NCI-H226 (cell line): ENCODE data around the gene AMZ1.
"Not testable (repeated sequence)": the region's sequence is repeated elsewhere in the genome, so short reads cannot be mapped to it uniquely, and the experiment has no call there.

ENCODE experiments used
- DNase-seq: peaks from one replicate; pipeline ENCODE4 v3.0.0-alpha.2; 2015

Gene AMZ1

DNA sequence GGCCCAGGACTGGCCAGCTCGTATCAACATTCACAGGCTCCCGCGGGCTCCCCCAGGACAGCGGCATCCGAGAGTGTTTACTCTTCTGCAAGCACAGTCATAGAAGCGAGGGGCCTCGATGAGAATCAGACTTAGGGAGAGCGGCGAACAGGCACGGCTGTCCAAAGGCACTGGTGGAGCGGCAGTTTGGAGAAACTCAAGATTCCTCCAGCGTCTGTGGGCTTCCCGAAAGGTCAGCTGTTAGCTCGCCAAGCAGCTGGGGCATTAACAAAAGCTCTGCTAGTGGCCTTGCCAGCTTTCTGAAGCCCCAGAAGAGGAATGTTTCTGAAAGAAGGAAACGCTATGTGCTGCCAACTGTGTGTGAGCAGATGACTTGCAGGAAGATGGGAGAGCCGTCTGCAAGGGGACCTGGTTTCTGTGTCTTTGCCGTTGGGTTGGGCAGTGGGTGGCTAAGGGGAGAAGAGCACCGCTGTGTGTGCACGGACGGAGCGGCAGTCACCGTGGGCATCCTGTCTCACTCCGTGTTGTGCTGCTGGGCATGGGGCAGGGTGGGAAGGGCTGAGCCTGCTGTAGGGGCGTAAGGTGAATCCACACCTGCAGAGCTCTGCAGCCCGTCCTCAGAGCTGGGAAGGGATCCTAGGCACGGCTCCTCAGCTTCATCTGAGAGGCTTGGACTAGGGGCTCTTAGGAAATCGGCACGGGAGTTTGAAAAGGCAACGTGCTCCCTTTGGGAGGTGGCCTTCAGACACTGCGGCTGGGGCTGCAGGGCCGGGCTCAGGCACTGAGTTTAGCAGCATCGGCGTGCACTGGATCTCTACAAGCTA is 42.1 kb downstream of the AMZ1 start:
- DNase-seq: no peak

DNA sequence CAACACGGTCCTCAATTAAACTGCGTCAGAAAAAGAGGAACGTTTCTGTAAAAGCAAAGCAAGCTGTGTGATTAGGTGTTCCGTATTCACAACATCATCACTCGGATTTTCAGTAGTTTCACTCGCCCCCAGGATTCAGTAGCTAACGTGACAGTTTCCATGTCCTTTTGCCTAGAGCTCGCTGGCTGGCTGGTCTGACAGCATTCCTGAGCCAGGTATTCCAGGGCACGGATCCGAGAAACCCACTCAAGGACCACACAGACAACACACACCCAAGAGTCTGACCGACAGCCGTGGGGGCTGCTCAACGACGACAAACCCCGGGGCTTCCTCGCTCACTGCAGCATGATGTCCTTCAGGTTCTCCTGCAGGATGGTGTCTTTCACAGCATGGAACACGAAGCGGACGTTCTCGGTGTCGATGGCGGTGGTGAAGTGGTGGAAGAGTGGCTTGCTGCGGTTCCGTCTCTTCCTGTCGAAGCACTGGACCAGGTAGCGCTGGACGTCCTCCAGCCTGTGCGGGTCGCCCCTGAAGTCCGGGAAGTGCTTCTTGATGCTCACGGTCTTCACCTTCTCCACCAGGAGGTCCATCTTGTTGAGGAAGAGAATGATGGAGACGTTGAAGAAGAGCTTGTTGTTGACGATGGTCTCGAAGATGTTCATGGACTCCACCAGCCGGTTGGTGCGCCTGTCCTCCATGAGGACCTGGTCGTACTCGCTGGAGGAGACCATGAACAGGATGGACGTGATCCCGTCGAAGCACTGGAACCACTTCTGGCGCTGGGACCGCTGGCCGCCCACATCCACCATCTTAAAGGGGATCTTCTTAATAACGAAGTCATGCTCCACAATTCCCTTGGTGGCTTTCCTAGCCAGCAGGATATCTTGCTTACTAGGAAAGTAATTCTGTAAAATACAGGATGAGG is 43.1 kb downstream of the AMZ1 start:
- DNase-seq: no peak

DNA sequence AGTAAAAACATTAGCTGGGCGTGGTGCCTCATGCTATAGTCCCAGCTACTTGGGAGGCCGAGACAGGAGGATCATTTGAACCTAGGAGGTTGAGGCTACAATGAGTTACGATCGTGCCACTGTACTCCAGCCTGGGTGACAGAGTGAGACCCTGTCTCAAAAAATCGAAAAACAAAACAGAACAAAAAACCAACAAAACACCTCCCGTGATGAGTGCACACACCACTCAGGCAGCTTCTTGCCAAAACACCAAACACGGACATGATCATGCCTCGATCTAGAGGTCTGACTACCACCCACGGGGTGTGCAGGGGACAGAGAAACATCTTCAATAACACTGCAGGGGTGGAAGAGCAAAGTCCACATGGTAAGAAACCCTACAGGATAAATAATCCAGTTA is 44.4 kb downstream of the AMZ1 start:
- DNase-seq: no peak

DNA sequence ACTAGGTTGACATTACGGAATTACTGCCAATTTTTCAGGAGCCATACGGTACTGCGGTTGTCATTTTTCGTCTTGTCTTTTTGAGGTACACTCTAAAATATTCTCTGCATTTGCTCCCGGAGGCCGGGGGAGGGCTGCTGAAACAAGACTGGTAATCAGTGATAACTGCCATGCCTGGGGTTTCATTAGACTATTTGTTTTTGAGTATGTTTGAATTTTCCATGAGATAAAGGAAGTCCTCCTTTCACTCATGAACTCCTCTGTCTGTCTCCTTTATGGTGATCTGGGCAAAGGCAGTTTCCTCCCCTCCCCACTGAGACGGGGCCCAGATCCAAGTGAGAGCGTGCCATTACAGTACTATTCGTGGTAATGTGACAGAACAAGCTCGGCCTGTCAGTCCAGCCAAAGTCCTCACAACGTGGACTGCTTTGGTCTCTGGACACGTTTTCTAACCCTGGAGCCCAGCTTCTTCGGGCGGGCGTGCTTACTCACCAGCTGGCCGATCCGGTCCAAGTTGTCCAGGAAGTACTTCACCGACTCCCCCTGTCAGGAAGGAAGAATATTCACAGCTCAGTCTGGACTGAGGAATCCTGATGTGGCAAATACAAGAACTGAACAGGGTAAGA is 45.1 kb downstream of the AMZ1 start:
- peak; percentile 20 for DNase-seq

DNA sequence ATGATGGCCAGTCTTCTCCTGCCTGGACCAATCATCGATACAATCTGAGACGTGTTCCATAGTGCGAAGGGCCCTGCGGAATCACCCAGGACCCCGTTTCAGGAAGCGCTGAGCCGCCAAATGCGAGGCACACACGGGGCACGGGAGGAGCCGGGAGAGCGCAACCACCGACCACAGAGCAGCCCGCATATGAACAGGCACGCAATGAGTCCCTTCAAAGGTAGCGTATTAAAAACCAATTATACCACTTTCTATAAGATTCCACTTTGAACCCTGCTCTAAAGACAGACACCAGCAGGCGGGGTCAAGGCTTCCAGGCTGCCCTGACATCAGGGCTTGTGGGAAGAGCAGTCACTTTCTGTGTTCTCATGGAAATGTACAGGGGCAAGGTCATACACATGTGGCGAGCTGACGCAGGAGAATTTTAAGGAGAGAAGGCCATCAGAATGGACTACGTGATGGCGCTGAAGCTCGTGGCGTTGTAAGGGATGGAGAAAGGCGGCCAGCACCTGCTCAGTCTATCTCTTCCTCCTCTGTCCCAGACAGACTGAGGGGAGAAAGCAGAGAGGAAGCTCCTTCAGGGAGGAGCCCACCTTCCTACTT is 46.2 kb downstream of the AMZ1 start:
- no peak for DNase-seq

DNA sequence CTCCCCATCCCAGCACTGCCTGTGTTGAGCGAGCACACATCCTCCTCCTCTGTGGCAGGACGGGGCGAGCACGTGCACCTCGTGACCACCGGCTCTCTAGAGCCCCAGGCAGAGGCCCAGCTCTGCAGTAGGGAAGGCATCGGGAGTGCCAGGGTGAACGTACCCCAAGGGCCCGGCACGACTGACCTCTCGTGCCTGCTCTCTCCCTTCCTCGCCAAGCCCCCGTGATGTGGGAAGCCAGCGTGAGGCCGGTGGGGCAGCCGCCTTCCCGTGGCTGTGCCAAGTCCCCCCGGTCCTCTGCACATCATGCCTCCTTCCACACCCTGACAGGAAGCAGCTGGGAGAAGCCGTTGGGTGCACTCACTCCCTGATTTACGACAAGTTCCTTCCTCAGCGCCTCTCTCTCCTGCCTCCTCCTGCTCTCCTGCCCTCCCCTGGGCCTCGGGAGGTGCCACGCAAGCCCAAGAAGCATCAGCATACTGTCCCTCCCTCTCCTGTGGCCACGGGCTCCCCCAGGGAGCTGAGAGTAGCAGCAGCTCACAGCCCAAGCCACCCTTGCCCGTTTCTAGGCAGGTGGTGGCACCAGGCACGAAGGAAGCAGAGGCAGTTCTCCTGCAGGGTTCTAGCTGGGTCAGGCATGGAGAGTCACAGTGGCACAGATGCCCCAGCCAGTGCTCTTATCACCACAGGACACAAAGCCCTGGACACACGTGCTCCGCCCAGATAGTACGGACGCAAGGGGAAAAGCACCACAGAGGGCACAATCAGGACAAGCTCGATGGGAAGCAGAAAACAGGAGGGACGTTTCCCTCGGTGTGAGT is 47.0 kb downstream of the AMZ1 start:
- DNase-seq: no peak

DNA sequence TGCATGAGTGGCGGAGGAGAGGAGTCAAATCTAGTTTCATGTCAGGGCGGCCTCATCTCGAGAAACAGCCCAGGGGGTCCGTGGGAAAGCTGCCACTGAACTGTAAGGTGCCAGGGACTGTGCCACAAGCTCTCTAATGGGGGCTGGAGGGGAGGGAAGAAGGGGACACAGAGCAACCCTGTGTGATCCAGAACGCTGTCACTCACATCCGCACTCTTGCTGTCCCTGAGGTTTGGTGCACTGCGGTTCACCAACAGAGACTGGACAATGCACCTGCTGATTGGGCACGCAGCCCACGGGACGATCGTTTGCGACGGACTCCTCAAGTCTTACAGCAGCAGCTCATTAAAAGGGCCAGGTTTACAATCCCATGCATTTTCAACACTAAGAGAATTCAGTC is 47.7 kb downstream of the AMZ1 start:
- DNase-seq: no peak

DNA sequence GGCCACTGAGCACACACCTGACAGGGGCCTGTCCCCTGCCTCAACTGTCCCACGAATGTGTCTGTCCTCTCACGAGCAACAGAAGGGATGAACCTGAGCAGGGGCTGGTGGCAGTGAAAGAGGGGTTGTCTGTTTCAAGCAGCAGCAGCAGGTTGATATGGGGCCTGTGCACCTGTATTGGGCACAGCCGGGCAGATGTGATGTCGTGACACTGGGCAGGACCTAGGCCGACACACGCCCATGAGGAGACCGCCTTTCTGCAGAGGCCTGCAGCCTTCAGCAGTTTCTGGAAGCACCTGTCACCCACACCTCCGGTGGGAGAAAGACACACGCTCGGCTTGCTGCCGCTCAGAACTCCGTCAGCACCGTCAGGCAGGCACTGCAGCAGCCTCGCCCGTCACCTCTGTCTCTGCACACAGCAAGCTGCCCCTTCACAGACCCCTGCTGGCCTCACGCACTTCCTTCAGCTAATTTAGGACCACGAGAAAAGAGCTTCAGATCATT is 48.5 kb downstream of the AMZ1 start:
- DNase-seq: no peak

DNA sequence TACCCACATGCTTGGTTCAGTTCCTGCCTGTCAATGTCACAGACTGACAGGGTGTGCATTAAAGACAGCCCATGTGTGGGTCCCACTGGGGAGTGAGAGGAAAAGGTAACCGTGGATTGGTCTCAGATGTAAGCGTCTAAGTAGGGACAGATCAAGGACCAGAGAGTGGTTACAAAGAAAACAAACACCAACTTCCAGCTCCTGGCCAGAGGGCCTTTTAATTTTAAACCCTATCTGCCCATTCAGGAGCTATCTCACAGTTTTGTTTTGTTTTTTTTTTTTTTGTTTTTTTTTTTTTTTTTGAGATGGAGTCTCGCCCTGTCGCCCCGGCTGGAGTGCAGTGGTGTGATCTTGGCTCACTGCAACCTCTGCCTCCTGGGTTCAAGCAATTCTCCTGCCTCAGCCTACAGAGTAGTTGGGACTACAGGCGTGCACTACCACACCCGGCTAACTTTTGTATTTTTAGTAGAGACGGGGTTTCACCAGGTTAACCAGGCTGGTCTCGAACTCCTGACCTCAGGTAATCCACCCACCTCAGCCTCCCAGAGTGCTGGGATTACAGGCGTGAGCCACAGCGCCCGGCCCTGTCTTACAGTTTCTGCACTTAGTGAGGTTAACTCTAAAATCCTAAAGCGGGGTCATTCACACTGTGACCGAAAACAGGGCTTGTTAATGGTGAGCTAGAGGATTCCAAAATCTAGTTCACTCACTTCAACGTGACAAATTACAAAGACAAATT is 49.2 kb downstream of the AMZ1 start:
- not testable (repeated sequence) for DNase-seq

DNA sequence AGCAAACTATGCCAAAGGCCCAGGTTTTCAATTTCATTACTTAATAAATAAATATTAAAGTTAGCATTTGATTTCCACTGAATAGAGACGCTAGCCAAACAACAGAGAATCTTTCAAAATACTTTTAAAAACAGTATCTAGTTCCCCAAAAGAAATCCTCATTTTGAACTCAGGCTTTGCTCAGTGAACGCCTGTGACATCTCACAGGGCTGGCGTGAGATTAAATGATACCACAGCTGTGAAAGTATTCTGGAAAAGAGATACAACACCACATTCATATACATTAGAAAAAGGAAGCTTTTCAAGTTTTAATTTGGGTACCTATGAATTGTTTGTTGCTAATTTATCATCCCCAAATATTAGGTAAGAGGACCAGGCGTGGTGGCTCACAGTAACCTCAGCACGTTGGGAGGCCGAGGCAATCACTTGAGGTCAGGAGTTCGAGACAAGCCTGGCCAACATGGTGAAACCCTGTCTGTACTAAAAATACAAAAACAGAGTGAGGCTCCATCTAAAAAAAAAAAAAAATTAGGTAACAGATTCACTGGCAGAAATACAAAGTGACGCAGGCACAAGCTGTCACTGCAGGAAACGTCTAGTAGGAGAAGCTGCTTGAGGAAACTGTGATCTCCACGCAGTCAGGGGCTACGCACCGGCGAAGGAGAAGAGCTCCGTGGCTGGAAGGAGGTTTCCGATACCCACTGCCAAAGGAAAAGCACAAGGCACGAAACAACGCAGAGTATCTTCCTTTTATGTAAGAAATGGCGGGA is 50.0 kb downstream of the AMZ1 start:
- no peak for DNase-seq

DNA sequence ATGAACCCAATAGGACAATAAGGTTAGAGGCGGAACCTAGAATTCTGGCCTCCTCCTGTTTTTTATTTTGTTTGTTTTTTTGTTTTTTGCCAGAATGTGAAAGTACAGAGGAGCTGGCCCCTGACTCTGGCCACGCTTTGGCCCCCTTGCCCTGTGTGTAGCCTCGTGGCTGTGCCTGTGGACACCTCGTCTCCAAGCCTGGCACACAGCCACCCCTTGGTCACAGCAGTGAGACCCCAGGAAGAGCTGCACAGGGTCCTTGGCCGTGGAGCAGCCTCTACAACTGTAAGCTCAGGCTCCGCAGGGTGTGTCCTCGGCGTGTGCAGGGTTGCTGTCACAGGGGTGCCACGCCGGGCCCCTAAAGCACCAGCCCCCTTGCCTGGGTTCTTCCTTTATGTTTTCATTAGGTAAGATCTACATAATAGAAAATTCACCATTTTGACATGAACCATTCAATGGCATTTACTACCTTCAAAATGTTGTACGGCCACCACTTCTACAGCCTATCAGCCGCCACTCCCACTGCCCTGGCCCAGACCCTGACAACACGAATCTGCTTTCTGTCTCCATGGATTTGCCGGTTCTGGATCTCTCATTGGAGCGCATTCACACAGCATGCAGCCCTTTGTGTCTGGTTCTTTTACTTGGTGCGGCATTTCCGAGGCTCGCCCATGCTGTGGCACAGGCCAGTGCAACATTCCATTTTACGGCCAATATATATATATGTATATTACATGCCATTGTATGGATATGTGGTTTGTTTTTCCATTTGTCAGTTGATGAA is 51.0 kb downstream of the AMZ1 start:
- no peak for DNase-seq

DNA sequence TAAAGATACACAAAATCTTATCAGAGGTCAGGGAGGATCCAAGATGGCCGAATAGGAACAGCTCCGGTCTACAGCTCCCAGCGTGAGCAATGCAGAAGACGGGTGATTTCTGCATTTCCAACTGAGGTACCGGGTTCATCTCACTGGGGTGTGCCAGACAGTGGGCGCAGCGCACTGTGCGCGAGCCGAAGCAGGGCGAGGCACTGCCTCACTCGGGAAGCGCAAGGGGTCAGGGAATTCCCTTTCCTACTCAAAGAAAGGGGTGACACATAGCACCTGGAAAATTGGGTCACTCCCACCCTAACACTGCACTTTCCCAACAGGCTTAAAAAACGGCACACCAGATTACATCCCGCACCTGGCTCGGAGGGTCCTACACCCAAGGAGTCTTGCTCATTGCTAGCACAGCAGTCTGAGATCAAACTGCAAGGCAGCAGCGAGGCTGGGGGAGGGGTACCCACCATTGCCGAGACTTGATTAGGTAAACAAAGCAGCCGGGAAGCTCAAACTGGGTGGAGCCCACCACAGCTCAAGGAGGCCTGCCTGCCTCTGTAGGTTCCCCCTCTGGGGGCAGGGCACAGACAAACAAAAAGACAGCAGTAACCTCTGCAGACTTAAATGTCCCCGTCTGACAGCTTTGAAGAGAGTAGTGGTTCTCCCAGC is 55.7 kb downstream of the AMZ1 start:
- DNase-seq: not testable (repeated sequence)

DNA sequence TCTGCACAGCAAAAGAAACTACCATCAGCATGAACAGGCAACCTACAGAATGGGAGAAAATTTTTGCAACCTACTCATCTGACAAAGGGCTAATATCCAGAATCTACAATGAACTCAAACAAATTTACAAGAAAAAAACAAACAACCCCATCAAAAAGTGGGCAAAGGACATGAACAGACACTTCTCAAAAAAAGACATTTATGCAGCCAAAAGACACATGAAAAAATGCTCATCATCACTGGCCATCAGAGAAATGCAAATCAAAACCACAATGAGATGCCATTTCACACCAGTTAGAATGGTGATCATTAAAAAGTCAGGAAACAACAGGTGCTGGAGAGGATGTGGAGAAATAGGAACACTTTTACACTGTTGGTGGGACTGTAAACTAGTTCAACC is 60.7 kb downstream of the AMZ1 start:
- not testable (repeated sequence) for DNase-seq

DNA sequence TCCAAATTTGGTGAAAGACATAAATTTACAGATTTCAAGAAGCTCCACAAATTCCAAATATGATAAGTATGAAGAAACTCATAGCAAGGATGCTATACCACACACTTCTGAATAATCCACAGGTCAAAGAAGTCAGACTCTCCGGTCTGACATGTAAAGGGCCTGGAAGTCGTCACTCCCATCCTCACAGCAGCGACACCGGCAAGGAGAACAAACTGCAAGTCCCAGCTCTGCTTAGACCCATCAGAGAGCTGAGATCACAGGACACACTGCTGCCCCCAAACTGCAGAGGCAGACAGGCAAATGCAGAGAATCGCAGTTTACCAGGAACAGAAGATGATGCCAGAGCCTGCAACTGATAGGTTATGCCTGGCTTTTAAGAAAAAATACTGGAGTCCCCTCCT is 62.0 kb downstream of the AMZ1 start:
- no peak for DNase-seq

DNA sequence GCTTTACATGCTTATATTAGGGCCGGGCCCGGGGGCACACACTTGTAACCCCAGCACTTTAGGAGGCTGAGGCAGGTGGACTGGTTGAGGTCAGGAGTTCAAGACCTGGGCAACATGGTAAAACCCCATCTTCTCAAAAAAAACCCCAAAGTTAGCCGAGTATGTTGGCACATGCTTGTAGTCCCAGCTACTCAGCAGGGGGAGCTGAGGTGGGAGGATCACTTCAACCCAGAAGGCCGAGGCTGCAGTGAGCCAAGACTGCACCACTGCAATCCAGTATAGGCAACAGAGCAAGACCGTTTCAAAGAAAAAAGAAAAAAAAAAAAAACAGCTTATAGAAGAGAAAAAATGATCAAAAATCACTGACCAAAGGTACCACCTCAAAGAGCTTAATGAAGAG is 63.1 kb downstream of the AMZ1 start:
- DNase-seq: no peak

DNA sequence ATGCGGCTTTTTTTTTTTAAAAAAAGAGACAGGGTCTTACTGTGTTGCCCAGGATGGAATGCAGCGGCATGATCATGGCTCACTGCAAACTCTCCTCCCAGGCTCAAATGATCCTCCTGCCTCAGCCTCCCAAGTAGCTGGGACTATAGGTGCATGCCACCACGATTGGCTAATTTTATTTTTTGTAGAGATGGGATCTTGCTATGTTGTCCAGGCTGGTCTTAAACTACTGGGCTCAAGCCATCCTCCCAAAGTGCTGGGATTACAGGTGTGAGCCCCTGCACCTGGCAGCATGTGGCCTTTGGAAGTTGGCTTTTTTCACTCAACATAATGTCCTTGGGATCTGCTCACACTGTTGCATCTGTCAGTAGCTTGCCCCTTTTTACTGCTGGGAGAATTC is 65.1 kb downstream of the AMZ1 start:
- DNase-seq: no peak

DNA sequence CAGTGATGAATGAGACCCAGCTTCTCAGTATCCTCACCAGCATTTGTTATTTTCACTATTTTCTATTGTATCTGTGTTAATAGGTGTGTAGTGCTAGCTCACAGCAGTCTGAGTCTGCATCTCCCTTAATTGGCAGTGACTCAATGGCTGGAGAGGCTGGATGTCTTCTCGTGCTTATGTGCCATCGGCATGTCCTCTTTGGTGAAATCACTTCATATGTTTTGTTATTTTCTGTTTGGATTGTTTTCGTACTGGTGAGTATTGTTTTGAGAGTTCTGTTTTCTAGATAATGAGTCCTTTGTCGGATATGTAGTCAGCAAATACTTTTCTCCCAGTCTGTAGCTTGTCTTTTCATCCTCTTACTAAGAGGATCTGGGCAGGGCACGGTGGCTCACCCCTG is 66.1 kb downstream of the AMZ1 start:
- no peak for DNase-seq

DNA sequence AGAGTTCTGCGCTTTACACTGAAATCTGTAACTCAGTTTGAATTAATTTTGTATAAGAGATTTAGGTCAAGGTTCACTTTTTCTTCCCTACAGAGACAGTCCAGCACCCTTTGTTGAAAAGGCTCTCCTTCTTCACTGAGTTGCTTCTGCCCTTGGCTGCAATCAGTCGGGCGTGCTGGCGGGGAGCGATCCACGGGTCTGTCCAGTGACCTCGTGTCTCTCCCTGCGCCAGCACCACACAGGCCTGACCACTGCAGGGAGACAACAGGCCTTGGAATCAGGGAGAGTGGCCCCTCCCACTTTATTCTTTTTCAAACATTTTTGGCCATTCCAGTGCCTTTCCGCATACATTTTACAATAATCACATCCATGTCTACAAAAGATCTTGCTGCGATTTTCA is 66.9 kb downstream of the AMZ1 start:
- no peak for DNase-seq

DNA sequence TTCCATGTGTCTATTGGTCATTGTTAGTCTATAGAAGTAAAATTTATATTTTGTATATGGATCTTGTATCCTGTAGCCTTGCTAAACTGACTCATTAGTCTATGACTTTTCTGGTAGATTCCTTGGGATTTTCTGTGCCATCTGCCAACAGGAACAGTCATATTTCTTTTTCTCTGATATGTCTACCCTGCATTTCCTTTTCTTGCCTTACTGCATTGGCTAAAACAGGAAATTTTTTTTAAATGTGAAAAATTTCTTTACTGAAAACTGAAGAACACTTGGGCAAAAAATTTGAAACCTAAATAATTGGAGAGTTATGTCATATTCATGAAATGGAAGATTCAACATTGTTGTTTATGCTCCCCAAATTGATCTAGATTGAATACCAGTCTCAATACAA is 67.5 kb downstream of the AMZ1 start:
- DNase-seq: no peak
